Endothelial cell of umbilical vein (primary cell): ENCODE results near the gene OAS3.

Source experiments
- EZH2 ChIP-seq: IDR thresholded peaks from 2 replicates; pipeline ENCODE4 v1.6.1; 2012; ENCODE audit warnings: borderline replicate concordance, low read depth, mild to moderate bottlenecking, moderate library complexity, low read length, inconsistent platforms; ENCODE audit not compliant: severe bottlenecking
- FOS ChIP-seq: IDR thresholded peaks from 2 replicates; pipeline ENCODE4 v1.6.1; 2011; ENCODE audit warnings: mild to moderate bottlenecking, low read length, moderate library complexity, borderline replicate concordance; ENCODE audit not compliant: insufficient read depth
- GATA2 ChIP-seq: IDR thresholded peaks from 2 replicates; pipeline ENCODE4 v1.7.0; 2011; ENCODE audit warnings: low read depth, mild to moderate bottlenecking, moderate library complexity, mixed read lengths, low read length; ENCODE audit not compliant: insufficient read length, insufficient read depth
- JUN ChIP-seq: IDR thresholded peaks from 2 replicates; pipeline ENCODE4 v1.6.1; 2011; ENCODE audit warnings: borderline replicate concordance, low read depth; ENCODE audit not compliant: insufficient read length, insufficient read depth
- MYC ChIP-seq: IDR thresholded peaks from one replicate; pipeline ENCODE4 v1.6.1; 2011; ENCODE audit warnings: mild to moderate bottlenecking, low read depth, low read length
- POLR2A ChIP-seq: IDR thresholded peaks from 2 replicates; pipeline ENCODE4 v1.6.1; 2012; ENCODE audit warnings: low read depth, mild to moderate bottlenecking, control low read depth, low read length
- POLR2AphosphoS5 ChIP-seq: IDR thresholded peaks from 2 replicates; pipeline ENCODE4 v1.6.1; 2012; ENCODE audit warnings: low read depth, mild to moderate bottlenecking, control low read depth, low read length, moderate library complexity; ENCODE audit not compliant: insufficient read depth
- TF ChIP-seq, protein P1 (sequence below): IDR thresholded peaks from 2 replicates; pipeline ENCODE4 v1.6.1; 2011; ENCODE audit not compliant: insufficient read depth, insufficient read length
- TF ChIP-seq, protein P2 (sequence below), 2 donors: IDR thresholded peaks; 1 replicate in 1 of 2; 2 replicates in 1 of 2; pipeline ENCODE4 v1.5.1; 2011; ENCODE audit warnings: low read length in 2 of 2, mild to moderate bottlenecking in 2 of 2, moderate library complexity in 2 of 2, control low read depth in 1 of 2, inconsistent platforms in 1 of 2, low read depth in 1 of 2; ENCODE audit not compliant: insufficient read depth in 1 of 2; ENCODE audit errors: extremely low read depth in 1 of 2

DNA sequence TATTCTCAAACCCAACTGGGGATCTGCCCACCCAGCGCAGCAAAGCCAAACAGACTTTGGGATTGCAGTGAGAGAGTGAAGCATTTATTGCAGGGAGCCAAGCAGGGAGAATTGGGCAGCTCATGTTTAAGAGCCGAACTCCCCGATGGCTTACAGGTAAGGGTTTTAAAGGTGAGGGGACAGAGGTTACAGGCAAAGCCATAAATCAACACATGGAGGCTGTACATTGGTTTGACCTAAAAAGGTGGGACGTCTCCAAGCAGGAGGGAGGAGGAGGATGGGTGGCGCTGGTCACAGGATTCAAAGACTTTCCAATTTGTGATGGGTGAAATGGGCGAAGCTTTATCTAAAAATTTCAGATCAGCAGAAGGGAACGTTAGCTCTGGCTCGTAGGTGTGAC lies 58.2 kb downstream of the OAS3 start:
- no peak for TF ChIP-seq JUN
- TF ChIP-seq, protein P1, sequence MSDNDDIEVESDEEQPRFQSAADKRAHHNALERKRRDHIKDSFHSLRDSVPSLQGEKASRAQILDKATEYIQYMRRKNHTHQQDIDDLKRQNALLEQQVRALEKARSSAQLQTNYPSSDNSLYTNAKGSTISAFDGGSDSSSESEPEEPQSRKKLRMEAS = no peak
- no peak for TF ChIP-seq POLR2A
- TF ChIP-seq, protein P2, sequence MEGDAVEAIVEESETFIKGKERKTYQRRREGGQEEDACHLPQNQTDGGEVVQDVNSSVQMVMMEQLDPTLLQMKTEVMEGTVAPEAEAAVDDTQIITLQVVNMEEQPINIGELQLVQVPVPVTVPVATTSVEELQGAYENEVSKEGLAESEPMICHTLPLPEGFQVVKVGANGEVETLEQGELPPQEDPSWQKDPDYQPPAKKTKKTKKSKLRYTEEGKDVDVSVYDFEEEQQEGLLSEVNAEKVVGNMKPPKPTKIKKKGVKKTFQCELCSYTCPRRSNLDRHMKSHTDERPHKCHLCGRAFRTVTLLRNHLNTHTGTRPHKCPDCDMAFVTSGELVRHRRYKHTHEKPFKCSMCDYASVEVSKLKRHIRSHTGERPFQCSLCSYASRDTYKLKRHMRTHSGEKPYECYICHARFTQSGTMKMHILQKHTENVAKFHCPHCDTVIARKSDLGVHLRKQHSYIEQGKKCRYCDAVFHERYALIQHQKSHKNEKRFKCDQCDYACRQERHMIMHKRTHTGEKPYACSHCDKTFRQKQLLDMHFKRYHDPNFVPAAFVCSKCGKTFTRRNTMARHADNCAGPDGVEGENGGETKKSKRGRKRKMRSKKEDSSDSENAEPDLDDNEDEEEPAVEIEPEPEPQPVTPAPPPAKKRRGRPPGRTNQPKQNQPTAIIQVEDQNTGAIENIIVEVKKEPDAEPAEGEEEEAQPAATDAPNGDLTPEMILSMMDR (IDR thresholded peaks at IDR 0.05; ENCODE audit: extremely low read depth in 1 of 2, insufficient read depth in 1 of 2, low read depth in 1 of 2, low read length in 2 of 2) = no peak
- TF ChIP-seq POLR2AphosphoS5 = no peak
- no peak for TF ChIP-seq EZH2
- TF ChIP-seq GATA2 = no peak
- TF ChIP-seq FOS = no peak
- TF ChIP-seq MYC = no peak
